ENCODE data around the gene SLC30A3. TPM values are rescaled to one million over a fixed set of nuclear protein-coding genes. Genes with fewer than 3 reads are reported as not detected.

SLC30A3 gene
- total and polyA plus RNA-seq, 2 of the 4 experiments (the other 2 are of a cell fraction) = 0.15 TPM; not detected in 1

GRCh38 chr2:27211943-27212625, 50.8 kb downstream of the SLC30A3 start, which contains the start of the genes ATRAID and SLC5A6:
ATRAID (plus strand) TSS chr2:27212041; CDS start chr2:27212369, 328 bp downstream.
SLC5A6 (minus strand) TSS chr2:27212268; CDS start chr2:27207650, 4,618 bp downstream.
- peaks cover 9% of the 10 kb centered on the region for H3K9me1 ChIP-seq (ENCODE audit: insufficient read depth, low read length)
- H3K9me3 ChIP-seq (ENCODE audit: control insufficient read depth, insufficient read depth, low read length) = no peaks in the 10 kb centered on the region
- dilution Hi-C loops (cut with HindIII; ENCODE audit: low sequenced_read_pairs, unreplicated experiment) = no loop called here
- CTCF ChIA-PET = no interaction called here
- POLR2A ChIA-PET (ENCODE audit: unreplicated experiment) = no interaction called here
- peak within 1 kb of the TSS; percentile 98 for H3K23ac ChIP-seq (ENCODE audit: low read depth, low read length)
- peak within 1 kb of the TSS; percentile 93 for H4K91ac ChIP-seq (ENCODE audit: insufficient read depth, low read depth, low read length)
- H3K4ac ChIP-seq (ENCODE audit: low read depth, low read length) = peak within 1 kb of the TSS; percentile 92
- H2BK120ac ChIP-seq (ENCODE audit: low read depth, low read length) = peak within 1 kb of the TSS; percentile 88
- in situ Hi-C loops (cut with MboI; ENCODE audit: low sequenced_read_pairs) = no loop called here
- no TSS peak for BruUV-seq (replicated peaks)
- H4K8ac ChIP-seq (ENCODE audit: low read depth in 2 of 2, low read length in 2 of 2) = peak within 1 kb of the TSS; percentile 84 to 99
- H2BK5ac ChIP-seq (ENCODE audit: low read depth, low read length, poor library complexity, severe bottlenecking) = peak within 1 kb of the TSS; percentile 92
- peak within 1 kb of the TSS; percentile 98 for H4K5ac ChIP-seq (ENCODE audit: low read depth, low read length)
- peak within 1 kb of the TSS; percentile 84 for H2AK9ac ChIP-seq (replicated peaks; ENCODE audit: low read depth, low read length, poor library complexity)
- peak within 1 kb of the TSS; percentile 96 for H2AFZ ChIP-seq (replicated peaks; ENCODE audit: low read length, poor library complexity)
- peak within 1 kb of the TSS; percentile 97 for H3K4me2 ChIP-seq (ENCODE audit: low read depth, low read length)
- peak; percentile 89 for TF ChIP-seq POLR2A (IDR thresholded peaks at IDR 0.05; ENCODE audit: low read depth, low read length)
- TF ChIP-seq MAZ (IDR thresholded peaks at IDR 0.05; ENCODE audit: borderline replicate concordance, low read depth, low read length) = peak; percentile 69; the same call in 1 of the 2 replicates
- TF ChIP-seq CHD1 (IDR thresholded peaks at IDR 0.05; ENCODE audit: low read depth, low read length) = no peak
- peak within 1 kb of the TSS; percentile 85 for H2AK5ac ChIP-seq (ENCODE audit: low read depth, low read length)
- H3K27me3 ChIP-seq (ENCODE audit: control insufficient read depth, insufficient read depth, low read length) = no peaks in the 10 kb centered on the region
- H3K56ac ChIP-seq (ENCODE audit: extremely low read depth, insufficient read depth, low read length) = peak within 1 kb of the TSS; percentile 93
- peak within 1 kb of the TSS; percentile 99 for H3K27ac ChIP-seq (ENCODE audit: insufficient read depth, low read length)
- H3K9ac ChIP-seq (ENCODE audit: low read depth, low read length) = peak within 1 kb of the TSS; percentile 99
- peak within 1 kb of the TSS; percentile 99 for H3K14ac ChIP-seq (replicated peaks; ENCODE audit: low read depth, low read length)
- no peaks in the 10 kb centered on the region for H4K20me1 ChIP-seq (ENCODE audit: insufficient read depth, low read length)
- no peak within 1 kb of the TSS; the same call in 2 of the 3 replicates for H2BK15ac ChIP-seq (ENCODE audit: low read depth, low read length)
- intact Hi-C loops (cut with micrococcal nuclease) = loop anchor here (1.0 to 2.0 kb wide), 2 partner anchors 69 to 114 kb away; no protein-coding TSS in a partner anchor
- 0% methylated on average over 47 of the region's 73 CpGs; no CpG with 5 or more reads in 1 of the 2 experiments for WGBS, 2 experiments (ENCODE audit: extremely low coverage in 2 of 2, insufficient read length in 1 of 2)
- H2BK20ac ChIP-seq (ENCODE audit: low read depth, low read length) = no peak within 1 kb of the TSS
- peak within 1 kb of the TSS; percentile 96 for H3K4me3 ChIP-seq (ENCODE audit: insufficient read depth, low read depth, low read length)
- peaks cover 21 to 36% of the 10 kb centered on the region in 2 experiments for H3K79me1 ChIP-seq (ENCODE audit: low read depth in 1 of 2, low read length in 2 of 2)
- peaks cover 8% of the 10 kb centered on the region for H3K4me1 ChIP-seq (ENCODE audit: control insufficient read depth, insufficient read depth, low read length)
- peaks cover 16% of the 10 kb centered on the region for H3K36me3 ChIP-seq (ENCODE audit: control insufficient read depth, insufficient read depth, low read length)
- ATAC-seq (ENCODE audit: low read depth) = peak; percentile 96
- peak; percentile 81 for DNase-seq
- peak within 1 kb of the TSS; percentile 96 for H3K18ac ChIP-seq (ENCODE audit: low read depth, low read length)

Measured in IMR-90 (cell line).